Measurements from ENCODE around the gene SLC8A1. TPM values are rescaled to one million over a fixed set of nuclear protein-coding genes. Genes with fewer than 3 reads are reported as not detected.

The SLC8A1 gene
- total and polyA plus RNA-seq, 10 of the 15 experiments (the other 5 are each of a cell fraction or from before 2014, with no cell fraction given), result under 0.01 to 1.2 (median 0.01) TPM; not detected in 3

GRCh38 chr2:40489678-40489960 lies 37.7 kb upstream of the SLC8A1 start (continued):
- TF ChIP-seq ZBTB4 (CRISPR knock-in tag; IDR thresholded peaks at IDR 0.05) (no peak), ZNF274 (IDR thresholded peaks at IDR 0.05; ENCODE audit: insufficient read depth, insufficient read length) (no peak), CUX1 (IDR thresholded peaks at IDR 0.05; ENCODE audit: insufficient replicate concordance, low read depth, low read length) (no peak), CREB1 (IDR thresholded peaks at IDR 0.05; ENCODE audit: low read depth) (no peak), RFX5 (IDR thresholded peaks at IDR 0.05; ENCODE audit: low read depth, low read length) (no peak), E4F1 (IDR thresholded peaks at IDR 0.05; ENCODE audit: borderline replicate concordance, partially characterized antibody) (no peak), TARDBP (IDR thresholded peaks at IDR 0.05; ENCODE audit: borderline replicate concordance) (no peak), ZBTB33 (IDR thresholded peaks at IDR 0.05) (no peak), ZBTB11 (CRISPR knock-in tag; IDR thresholded peaks at IDR 0.05) (no peak), BCL11A (IDR thresholded peaks at IDR 0.05; ENCODE audit: low read depth, low read length) (no peak)

Data from GM12878 (cell line).